ENCODE data around the gene EIF3K. TPM values are rescaled to one million over a fixed set of nuclear protein-coding genes. Genes with fewer than 3 reads are reported as not detected.
A peak's percentile ranks its signal among the peaks of the same experiment; 100 is the strongest.

Gene EIF3K
- total and polyA plus RNA-seq, 2 of the 13 experiments (the other 11 are each of a cell fraction or from before 2014, with no cell fraction given) = 179 to 258 TPM

DNA sequence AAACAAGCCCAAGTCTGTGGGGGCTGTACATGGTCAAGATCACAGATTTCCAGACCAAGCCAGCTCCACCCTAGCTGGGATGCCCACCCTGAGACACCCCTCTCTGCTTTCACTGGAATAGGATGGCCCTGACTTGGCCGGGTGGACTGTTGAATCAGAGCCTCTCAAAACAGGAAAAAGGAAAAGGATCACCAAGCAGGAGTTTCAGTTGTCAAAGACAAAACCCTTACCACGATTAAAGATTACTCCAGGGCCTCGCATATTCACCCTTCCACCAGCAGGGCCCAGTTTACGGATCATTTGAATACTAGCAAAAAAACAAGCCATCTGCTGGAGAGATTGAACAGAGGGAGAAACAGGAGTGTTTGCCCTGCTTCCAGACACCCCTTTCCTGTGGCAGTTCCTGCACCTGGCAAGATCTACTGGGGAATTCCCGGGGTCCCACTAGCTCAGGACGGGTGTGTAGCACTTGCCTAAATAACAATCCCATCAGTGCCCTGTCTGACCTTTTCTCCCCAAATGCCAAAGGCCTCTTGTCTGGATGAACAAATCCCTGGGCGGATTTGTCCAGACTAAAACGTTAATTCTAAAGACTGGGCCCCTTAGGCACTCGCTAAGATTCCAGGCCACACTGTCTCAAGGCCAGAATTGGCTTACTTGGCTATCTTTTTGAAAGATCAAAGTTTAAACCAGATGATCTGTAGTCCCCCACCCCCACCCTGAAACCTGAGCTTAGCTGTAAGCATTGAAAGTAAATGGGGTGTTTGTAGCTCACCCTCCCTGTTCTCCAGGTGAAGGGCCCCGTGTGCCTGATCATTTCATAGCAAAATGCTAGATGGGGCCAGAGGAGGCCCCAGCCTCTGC is 66.9 kb downstream of the EIF3K start (continued):
- TF ChIP-seq, protein P1, sequence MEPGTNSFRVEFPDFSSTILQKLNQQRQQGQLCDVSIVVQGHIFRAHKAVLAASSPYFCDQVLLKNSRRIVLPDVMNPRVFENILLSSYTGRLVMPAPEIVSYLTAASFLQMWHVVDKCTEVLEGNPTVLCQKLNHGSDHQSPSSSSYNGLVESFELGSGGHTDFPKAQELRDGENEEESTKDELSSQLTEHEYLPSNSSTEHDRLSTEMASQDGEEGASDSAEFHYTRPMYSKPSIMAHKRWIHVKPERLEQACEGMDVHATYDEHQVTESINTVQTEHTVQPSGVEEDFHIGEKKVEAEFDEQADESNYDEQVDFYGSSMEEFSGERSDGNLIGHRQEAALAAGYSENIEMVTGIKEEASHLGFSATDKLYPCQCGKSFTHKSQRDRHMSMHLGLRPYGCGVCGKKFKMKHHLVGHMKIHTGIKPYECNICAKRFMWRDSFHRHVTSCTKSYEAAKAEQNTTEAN (CRISPR knock-in tag; conservative IDR thresholded peaks at IDR 0.05) = no peak
- no peak for TF ChIP-seq RELA (CRISPR knock-in tag; IDR thresholded peaks at IDR 0.05)
- TF ChIP-seq EEA1 (CRISPR knock-in tag; IDR thresholded peaks at IDR 0.05; ENCODE audit: borderline replicate concordance) = no peak
- TF ChIP-seq ZSCAN29 (CRISPR knock-in tag; conservative IDR thresholded peaks at IDR 0.05) = 0 out of 2 replicates have a peak, but pooled peaks have one; percentile 35
- TF ChIP-seq RARA (CRISPR knock-in tag; IDR thresholded peaks at IDR 0.05) = 0 out of 2 replicates have a peak, but pooled peaks have one; percentile 31
- 0 out of 2 replicates have a peak, but pooled peaks have one; percentile 42 for TF ChIP-seq GFI1 (CRISPR knock-in tag; IDR thresholded peaks at IDR 0.05; ENCODE audit: borderline replicate concordance)
- TF ChIP-seq WIZ (CRISPR knock-in tag; IDR thresholded peaks at IDR 0.05) = no peak
- TF ChIP-seq, protein P2, sequence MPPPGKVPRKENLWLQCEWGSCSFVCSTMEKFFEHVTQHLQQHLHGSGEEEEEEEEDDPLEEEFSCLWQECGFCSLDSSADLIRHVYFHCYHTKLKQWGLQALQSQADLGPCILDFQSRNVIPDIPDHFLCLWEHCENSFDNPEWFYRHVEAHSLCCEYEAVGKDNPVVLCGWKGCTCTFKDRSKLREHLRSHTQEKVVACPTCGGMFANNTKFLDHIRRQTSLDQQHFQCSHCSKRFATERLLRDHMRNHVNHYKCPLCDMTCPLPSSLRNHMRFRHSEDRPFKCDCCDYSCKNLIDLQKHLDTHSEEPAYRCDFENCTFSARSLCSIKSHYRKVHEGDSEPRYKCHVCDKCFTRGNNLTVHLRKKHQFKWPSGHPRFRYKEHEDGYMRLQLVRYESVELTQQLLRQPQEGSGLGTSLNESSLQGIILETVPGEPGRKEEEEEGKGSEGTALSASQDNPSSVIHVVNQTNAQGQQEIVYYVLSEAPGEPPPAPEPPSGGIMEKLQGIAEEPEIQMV (CRISPR knock-in tag; IDR thresholded peaks at IDR 0.05; ENCODE audit: low read depth) = 0 out of 2 replicates have a peak, but pooled peaks have one; percentile 41
- peak; percentile 38; the same call in 1 of the 2 replicates for TF ChIP-seq ZFX (CRISPR knock-in tag; IDR thresholded peaks at IDR 0.05; ENCODE audit: low read depth)
- TF ChIP-seq ZSCAN31 (CRISPR knock-in tag; IDR thresholded peaks at IDR 0.05; ENCODE audit: low read depth) = no peak
- TF ChIP-seq ZFY (CRISPR knock-in tag; IDR thresholded peaks at IDR 0.05) = 0 out of 2 replicates have a peak, but pooled peaks have one; percentile 33
- TF ChIP-seq ZNF3 (CRISPR knock-in tag; IDR thresholded peaks at IDR 0.05) = no peak
- peak; percentile 43; the same call in 1 of the 2 replicates for TF ChIP-seq MED1 (CRISPR knock-in tag; IDR thresholded peaks at IDR 0.05)
- TF ChIP-seq, protein P3, sequence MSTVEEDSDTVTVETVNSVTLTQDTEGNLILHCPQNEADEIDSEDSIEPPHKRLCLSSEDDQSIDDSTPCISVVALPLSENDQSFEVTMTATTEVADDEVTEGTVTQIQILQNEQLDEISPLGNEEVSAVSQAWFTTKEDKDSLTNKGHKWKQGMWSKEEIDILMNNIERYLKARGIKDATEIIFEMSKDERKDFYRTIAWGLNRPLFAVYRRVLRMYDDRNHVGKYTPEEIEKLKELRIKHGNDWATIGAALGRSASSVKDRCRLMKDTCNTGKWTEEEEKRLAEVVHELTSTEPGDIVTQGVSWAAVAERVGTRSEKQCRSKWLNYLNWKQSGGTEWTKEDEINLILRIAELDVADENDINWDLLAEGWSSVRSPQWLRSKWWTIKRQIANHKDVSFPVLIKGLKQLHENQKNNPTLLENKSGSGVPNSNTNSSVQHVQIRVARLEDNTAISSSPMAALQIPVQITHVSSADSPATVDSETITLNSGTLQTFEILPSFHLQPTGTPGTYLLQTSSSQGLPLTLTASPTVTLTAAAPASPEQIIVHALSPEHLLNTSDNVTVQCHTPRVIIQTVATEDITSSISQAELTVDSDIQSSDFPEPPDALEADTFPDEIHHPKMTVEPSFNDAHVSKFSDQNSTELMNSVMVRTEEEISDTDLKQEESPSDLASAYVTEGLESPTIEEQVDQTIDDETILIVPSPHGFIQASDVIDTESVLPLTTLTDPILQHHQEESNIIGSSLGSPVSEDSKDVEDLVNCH (CRISPR knock-in tag; IDR thresholded peaks at IDR 0.05) = 0 out of 2 replicates have a peak, but pooled peaks have one; percentile 45
- TF ChIP-seq NCOA2 (CRISPR knock-in tag; IDR thresholded peaks at IDR 0.05) = peak; percentile 71
- TF ChIP-seq, protein P4, sequence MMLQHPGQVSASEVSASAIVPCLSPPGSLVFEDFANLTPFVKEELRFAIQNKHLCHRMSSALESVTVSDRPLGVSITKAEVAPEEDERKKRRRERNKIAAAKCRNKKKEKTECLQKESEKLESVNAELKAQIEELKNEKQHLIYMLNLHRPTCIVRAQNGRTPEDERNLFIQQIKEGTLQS (CRISPR knock-in tag; IDR thresholded peaks at IDR 0.05) = no peak
- no peak for TF ChIP-seq ELF3 (CRISPR knock-in tag; IDR thresholded peaks at IDR 0.05)
- TF ChIP-seq, protein P5, sequence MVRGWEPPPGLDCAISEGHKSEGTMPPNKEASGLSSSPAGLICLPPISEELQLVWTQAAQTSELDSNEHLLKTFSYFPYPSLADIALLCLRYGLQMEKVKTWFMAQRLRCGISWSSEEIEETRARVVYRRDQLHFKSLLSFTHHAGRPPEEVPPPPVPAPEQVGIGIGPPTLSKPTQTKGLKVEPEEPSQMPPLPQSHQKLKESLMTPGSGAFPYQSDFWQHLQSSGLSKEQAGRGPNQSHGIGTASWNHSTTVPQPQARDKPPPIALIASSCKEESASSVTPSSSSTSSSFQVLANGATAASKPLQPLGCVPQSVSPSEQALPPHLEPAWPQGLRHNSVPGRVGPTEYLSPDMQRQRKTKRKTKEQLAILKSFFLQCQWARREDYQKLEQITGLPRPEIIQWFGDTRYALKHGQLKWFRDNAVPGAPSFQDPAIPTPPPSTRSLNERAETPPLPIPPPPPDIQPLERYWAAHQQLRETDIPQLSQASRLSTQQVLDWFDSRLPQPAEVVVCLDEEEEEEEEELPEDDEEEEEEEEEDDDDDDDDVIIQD (CRISPR knock-in tag; IDR thresholded peaks at IDR 0.05; ENCODE audit: low read depth) = no peak
- no peak; the same call in 1 of the 2 replicates for TF ChIP-seq CHD4 (IDR thresholded peaks at IDR 0.05; ENCODE audit: borderline replicate concordance, low read length)
- TF ChIP-seq BORCS8-MEF2B (CRISPR knock-in tag; IDR thresholded peaks at IDR 0.05) = peak; percentile 24; the same call in 1 of the 2 replicates

Measured in HepG2 (cell line).